SK-N-SH treated with all-trans-retinoic acid at 6 μM for 48 hours (cell line): ENCODE results near the gene RIPK4.

ENCODE experiments used
- ATAC-seq: fragments of 200-7000 bp; cut with Tn5 transposase; 3 replicates; pipeline ENCODE4 v1.9.1; 2020; ENCODE audit warnings: mild to moderate bottlenecking, moderate library complexity
- BACH2 ChIP-seq: fragments of 250-450 bp; sonication (Bioruptor Pico); IDR thresholded peaks from 2 replicates; pipeline ENCODE4 v1.9.0; 2021; ENCODE audit warnings: mild to moderate bottlenecking, borderline replicate concordance
- CSDC2 ChIP-seq: fragments of 250-450 bp; sonication (Bioruptor Pico); IDR thresholded peaks from 2 replicates; pipeline ENCODE4 v1.5.0; 2020; ENCODE audit warnings: mild to moderate bottlenecking, moderate library complexity
- OSR1 ChIP-seq: fragments of 250-450 bp; sonication (Bioruptor Pico); IDR thresholded peaks from 2 replicates; pipeline ENCODE4 v1.8.0; 2022; ENCODE audit warnings: moderate library complexity, mild to moderate bottlenecking, inconsistent platforms
- RARB ChIP-seq: fragments of 250-450 bp; sonication (Bioruptor Pico); IDR thresholded peaks from 2 replicates; pipeline ENCODE4 v1.8.0; 2021; ENCODE audit warnings: mild to moderate bottlenecking, moderate library complexity
- TCF4 ChIP-seq: fragments of 250-450 bp; sonication (Bioruptor Pico); IDR thresholded peaks from 2 replicates; pipeline ENCODE4 v1.8.0; 2021; ENCODE audit warnings: mild to moderate bottlenecking, moderate library complexity, borderline replicate concordance
- ZNF565 ChIP-seq: fragments of 450-650 bp; formaldehyde crosslinking; conservative IDR thresholded peaks from 2 replicates; pipeline ENCODE4 v1.5.0; 2020; ENCODE audit warnings: low read depth, mild to moderate bottlenecking, moderate library complexity
- ZNF70 ChIP-seq: fragments of 450-650 bp; formaldehyde crosslinking; IDR thresholded peaks from 2 replicates; pipeline ENCODE4 v1.5.0; 2020; ENCODE audit warnings: mild to moderate bottlenecking, moderate library complexity
- ZNF8 ChIP-seq: fragments of 450-650 bp; formaldehyde crosslinking; IDR thresholded peaks from 2 replicates; pipeline ENCODE4 v1.5.0; 2020; ENCODE audit warnings: mild to moderate bottlenecking, moderate library complexity
- TF ChIP-seq, protein P1 (sequence below): fragments of 250-450 bp; sonication (Bioruptor Pico); IDR thresholded peaks from 2 replicates; pipeline ENCODE4 v1.5.0; 2020; ENCODE audit warnings: mild to moderate bottlenecking, moderate library complexity
- TF ChIP-seq, protein P2 (sequence below): fragments of 250-450 bp; sonication (Bioruptor Pico); IDR thresholded peaks from 2 replicates; pipeline ENCODE4 v1.5.1; 2020; ENCODE audit warnings: low read depth, mild to moderate bottlenecking, moderate library complexity
- TF ChIP-seq, protein P3 (sequence below): fragments of 250-450 bp; sonication (Bioruptor Pico); IDR thresholded peaks from 2 replicates; pipeline ENCODE4 v1.5.1; 2021; ENCODE audit warnings: mild to moderate bottlenecking, moderate library complexity

Gene RIPK4

DNA sequence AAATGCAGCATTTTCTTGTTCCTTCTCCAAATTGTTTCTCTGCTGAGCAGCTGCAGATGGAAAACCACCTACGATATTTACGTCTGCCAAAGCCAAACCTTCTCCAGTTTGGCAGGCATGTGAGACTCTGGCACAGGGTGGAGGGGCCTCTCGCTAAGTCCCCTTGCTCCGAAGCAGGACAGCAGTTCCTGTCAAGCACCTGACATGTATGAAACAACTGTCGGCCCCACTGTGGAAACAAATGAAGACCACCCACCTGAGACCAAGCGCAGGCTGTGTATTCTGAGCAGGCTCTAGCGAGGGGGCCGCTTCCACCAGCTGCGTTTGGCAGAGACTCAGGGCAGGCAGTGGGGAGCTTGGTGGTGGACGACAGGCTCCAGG lies 74.7 kb downstream of the RIPK4 start:
- no peak for TF ChIP-seq OSR1 (CRISPR knock-in tag)
- TF ChIP-seq, protein P1, sequence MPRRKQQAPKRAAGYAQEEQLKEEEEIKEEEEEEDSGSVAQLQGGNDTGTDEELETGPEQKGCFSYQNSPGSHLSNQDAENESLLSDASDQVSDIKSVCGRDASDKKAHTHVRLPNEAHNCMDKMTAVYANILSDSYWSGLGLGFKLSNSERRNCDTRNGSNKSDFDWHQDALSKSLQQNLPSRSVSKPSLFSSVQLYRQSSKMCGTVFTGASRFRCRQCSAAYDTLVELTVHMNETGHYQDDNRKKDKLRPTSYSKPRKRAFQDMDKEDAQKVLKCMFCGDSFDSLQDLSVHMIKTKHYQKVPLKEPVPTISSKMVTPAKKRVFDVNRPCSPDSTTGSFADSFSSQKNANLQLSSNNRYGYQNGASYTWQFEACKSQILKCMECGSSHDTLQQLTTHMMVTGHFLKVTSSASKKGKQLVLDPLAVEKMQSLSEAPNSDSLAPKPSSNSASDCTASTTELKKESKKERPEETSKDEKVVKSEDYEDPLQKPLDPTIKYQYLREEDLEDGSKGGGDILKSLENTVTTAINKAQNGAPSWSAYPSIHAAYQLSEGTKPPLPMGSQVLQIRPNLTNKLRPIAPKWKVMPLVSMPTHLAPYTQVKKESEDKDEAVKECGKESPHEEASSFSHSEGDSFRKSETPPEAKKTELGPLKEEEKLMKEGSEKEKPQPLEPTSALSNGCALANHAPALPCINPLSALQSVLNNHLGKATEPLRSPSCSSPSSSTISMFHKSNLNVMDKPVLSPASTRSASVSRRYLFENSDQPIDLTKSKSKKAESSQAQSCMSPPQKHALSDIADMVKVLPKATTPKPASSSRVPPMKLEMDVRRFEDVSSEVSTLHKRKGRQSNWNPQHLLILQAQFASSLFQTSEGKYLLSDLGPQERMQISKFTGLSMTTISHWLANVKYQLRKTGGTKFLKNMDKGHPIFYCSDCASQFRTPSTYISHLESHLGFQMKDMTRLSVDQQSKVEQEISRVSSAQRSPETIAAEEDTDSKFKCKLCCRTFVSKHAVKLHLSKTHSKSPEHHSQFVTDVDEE (CRISPR knock-in tag): no peak
- no peak for TF ChIP-seq ZNF565 (CRISPR knock-in tag)
- no peak for TF ChIP-seq BACH2 (CRISPR knock-in tag)
- TF ChIP-seq RARB (CRISPR knock-in tag): no peak
- TF ChIP-seq CSDC2: no peak
- TF ChIP-seq TCF4: no peak
- TF ChIP-seq ZNF8 (CRISPR knock-in tag): no peak
- TF ChIP-seq, protein P2, sequence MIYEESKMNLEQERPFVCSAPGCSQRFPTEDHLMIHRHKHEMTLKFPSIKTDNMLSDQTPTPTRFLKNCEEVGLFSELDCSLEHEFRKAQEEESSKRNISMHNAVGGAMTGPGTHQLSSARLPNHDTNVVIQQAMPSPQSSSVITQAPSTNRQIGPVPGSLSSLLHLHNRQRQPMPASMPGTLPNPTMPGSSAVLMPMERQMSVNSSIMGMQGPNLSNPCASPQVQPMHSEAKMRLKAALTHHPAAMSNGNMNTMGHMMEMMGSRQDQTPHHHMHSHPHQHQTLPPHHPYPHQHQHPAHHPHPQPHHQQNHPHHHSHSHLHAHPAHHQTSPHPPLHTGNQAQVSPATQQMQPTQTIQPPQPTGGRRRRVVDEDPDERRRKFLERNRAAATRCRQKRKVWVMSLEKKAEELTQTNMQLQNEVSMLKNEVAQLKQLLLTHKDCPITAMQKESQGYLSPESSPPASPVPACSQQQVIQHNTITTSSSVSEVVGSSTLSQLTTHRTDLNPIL: no peak
- TF ChIP-seq, protein P3, sequence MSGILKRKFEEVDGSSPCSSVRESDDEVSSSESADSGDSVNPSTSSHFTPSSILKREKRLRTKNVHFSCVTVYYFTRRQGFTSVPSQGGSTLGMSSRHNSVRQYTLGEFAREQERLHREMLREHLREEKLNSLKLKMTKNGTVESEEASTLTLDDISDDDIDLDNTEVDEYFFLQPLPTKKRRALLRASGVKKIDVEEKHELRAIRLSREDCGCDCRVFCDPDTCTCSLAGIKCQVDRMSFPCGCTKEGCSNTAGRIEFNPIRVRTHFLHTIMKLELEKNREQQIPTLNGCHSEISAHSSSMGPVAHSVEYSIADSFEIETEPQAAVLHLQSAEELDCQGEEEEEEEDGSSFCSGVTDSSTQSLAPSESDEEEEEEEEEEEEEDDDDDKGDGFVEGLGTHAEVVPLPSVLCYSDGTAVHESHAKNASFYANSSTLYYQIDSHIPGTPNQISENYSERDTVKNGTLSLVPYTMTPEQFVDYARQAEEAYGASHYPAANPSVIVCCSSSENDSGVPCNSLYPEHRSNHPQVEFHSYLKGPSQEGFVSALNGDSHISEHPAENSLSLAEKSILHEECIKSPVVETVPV: no peak
- no peak for TF ChIP-seq ZNF70 (CRISPR knock-in tag)
- ATAC-seq: no peak

DNA sequence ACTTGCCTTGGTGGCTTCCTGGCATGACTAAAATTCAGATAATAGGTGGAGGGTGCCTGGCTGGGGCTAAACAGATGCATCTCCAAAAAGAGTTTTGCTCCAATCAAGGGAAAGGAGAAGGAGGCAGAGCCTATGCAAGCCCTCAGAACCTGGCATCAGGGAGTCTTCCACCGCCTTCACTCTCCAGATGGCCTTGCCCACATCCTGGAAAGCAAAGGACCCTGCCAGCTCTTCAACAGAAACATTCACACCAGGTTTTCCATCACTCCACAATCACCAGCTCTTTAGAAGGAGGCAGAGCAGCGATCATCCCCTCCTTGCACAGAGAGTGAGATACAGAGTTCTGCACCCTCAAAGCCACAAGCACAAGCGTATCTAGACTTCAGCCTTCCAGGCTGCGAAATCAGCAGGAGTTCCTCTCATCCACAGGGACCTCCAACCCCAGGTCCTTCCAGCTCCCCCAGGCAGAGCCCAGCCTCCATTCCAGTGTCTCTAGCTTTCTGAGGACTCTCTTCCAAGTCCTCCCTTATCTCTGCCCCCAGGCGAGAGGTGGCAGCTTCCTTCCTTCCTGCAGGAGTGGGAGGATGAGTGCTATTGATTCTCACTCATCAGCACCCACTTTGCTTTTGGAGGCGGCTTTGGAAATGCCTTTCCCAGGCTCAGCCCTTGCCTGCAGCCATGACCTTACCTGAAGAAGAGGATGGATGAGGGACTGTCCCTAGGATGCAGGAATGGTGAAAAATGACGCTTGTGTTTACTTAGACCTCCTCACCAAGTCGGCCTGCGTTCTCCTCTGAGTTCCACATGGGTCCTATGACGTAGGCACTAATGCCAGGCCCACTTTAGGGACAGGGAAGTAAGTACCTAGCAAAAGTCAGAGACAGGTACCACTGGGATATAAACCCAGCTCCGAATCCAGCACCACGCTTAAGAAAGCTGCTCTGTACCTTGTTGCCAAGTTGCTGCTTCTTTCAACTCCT lies 75.4 kb downstream of the RIPK4 start:
- no peak for ATAC-seq

More for the DNA sequence above, 75.4 kb downstream of the RIPK4 start:
- TF ChIP-seq, protein P2: no peak
- no peak for TF ChIP-seq BACH2 (CRISPR knock-in tag)
